ENCODE measurements around the gene KRT23. TPM values are rescaled to one million over a fixed set of nuclear protein-coding genes. Genes with fewer than 3 reads are reported as not detected.

The KRT23 gene
- total RNA-seq, 1 donor from 2014 or later = 25.9 TPM

DNA sequence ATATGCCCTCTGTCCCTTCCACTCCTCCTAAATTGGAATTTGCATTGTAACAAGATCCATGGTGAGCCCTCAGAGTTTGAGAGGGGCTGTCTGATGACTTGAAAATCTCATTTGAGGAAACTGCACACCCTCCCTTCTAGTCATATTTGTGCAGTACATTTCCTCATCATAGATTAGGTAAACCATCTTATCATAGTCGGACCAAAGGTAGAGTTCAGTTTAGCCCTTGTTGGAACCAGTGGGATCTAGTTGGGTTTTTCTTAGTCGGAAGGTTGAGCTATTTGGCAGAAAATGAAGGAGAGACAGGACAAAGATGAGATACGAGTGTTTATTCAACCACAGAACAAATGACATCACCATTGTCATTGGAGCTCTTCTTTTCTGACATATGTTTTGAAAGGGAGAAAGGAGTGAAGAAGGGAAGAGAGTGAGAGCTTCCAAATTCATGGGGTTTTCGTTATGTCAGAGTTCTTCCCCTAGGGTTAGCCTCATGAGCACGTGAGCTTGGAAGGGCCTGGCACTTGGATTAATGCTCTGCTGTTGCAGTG is 36.6 kb downstream of the KRT23 start:
- Histone ChIP-seq H3K27me3 (ENCODE audit: control insufficient read depth, insufficient read depth, low read length) (no peaks in the 10 kb centered on the region), H3K4me3 (ENCODE audit: low read depth, low read length) (no peak overlapping the region), H3K36me3 (ENCODE audit: control insufficient read depth, insufficient read depth, low read length) (no peaks in the 10 kb centered on the region)
- no peak for DNase-seq (ENCODE audit: low read depth)
- TF ChIP-seq, protein P1, sequence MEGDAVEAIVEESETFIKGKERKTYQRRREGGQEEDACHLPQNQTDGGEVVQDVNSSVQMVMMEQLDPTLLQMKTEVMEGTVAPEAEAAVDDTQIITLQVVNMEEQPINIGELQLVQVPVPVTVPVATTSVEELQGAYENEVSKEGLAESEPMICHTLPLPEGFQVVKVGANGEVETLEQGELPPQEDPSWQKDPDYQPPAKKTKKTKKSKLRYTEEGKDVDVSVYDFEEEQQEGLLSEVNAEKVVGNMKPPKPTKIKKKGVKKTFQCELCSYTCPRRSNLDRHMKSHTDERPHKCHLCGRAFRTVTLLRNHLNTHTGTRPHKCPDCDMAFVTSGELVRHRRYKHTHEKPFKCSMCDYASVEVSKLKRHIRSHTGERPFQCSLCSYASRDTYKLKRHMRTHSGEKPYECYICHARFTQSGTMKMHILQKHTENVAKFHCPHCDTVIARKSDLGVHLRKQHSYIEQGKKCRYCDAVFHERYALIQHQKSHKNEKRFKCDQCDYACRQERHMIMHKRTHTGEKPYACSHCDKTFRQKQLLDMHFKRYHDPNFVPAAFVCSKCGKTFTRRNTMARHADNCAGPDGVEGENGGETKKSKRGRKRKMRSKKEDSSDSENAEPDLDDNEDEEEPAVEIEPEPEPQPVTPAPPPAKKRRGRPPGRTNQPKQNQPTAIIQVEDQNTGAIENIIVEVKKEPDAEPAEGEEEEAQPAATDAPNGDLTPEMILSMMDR (IDR thresholded peaks at IDR 0.05; ENCODE audit: insufficient read depth, low read length, poor library complexity, severe bottlenecking) = no peak

DNA sequence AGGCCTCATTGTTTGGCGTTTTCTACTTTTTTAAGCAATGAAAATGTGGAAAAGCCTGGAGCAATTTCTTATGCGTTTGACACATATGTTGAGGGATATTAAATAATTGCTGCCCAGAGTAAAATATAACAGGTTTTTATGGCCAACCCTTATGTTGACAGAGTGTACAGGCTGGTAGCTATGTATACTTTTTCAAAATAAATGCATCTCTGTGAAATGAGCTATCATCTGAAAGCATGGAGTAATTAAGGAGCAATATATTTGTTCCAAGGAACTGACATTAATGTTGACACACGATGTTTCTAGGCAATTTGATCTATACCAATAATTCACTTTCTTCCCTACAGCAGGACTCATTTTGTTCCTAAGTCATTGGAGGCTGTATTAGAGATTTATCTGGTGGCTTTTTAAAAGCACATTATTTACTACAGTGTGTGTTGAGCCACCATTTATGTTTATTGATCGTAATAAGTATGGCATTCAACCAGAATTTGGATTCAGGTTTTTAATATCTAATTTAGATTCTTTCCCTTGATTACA is 40.5 kb downstream of the KRT23 start:
- TF ChIP-seq, protein P1 (IDR thresholded peaks at IDR 0.05; ENCODE audit: insufficient read depth, low read length, poor library complexity, severe bottlenecking) = no peak
- no peaks in the 10 kb centered on the region for H3K36me3 ChIP-seq (ENCODE audit: control insufficient read depth, insufficient read depth, low read length)
- no peak for DNase-seq (ENCODE audit: low read depth)
- no peaks in the 10 kb centered on the region for H3K27me3 ChIP-seq (ENCODE audit: control insufficient read depth, insufficient read depth, low read length)
- H3K4me3 ChIP-seq (ENCODE audit: low read depth, low read length) = no peak overlapping the region

DNA sequence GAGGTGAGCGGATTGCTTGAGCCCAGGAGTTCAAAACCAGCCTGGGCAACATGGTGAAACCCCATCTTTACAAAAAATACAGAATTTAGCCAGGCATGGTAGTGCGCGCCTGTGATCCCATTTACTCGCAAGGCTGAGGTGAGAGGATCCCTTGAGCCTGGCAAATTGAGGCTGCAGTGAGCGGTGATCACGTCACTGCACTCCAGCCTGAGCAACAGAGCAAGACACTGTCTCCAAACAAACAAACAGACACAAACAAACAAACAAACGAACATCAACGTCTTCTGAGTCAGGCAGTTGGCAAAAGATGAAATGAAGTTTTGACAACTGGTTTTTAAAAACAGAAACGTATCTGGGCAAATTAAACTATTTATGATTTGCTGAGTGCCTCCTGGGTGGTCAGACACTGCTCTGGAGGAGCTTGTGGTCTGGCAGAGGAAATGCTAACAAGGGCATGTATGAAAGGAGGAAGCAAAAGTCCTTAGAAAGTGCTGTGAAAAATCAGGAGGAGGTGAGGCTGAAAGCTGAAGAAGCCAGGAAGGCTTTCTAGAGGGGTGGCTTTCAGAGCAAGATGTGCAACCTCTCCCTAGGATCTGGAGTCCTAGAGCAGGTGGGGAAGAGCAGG is 42.2 kb downstream of the KRT23 start:
- H3K27me3 ChIP-seq (ENCODE audit: control insufficient read depth, insufficient read depth, low read length) = no peaks in the 10 kb centered on the region
- DNase-seq (ENCODE audit: low read depth) = no peak
- no peaks in the 10 kb centered on the region for H3K36me3 ChIP-seq (ENCODE audit: control insufficient read depth, insufficient read depth, low read length)
- TF ChIP-seq, protein P1 (IDR thresholded peaks at IDR 0.05; ENCODE audit: insufficient read depth, low read length, poor library complexity, severe bottlenecking) = no peak
- no peak overlapping the region for H3K4me3 ChIP-seq (ENCODE audit: low read depth, low read length)

DNA sequence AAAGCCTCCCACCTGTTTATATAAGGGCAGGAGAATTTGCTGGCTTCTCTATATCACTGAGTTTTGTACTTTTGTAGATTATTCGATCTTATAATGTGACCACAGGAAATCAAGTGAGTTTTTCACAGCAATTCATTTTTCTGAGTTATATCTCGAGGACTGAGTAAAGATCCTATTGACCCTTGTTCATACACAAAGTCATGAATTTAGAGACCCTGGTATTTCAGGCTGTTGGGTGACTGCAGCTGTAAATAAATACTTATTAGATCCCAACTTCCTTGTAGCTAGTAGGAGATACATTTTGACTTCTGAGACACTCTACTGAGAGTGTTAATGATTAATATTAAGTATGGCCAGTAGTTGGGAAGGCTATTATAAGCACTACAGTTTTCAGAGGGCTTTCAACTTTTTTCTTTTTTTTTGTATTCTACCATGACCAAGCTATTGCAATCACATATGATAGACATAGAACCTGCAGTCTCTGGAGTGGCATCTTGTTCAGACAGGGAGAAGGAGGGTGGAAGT is 49.2 kb downstream of the KRT23 start:
- no peak for DNase-seq (ENCODE audit: low read depth)
- Histone ChIP-seq H3K4me3 (ENCODE audit: low read depth, low read length) (no peak overlapping the region), H3K27me3 (ENCODE audit: control insufficient read depth, insufficient read depth, low read length) (no peaks in the 10 kb centered on the region), H3K36me3 (ENCODE audit: control insufficient read depth, insufficient read depth, low read length) (no peaks in the 10 kb centered on the region)
- TF ChIP-seq, protein P1 (IDR thresholded peaks at IDR 0.05; ENCODE audit: insufficient read depth, low read length, poor library complexity, severe bottlenecking) = no peak

DNA sequence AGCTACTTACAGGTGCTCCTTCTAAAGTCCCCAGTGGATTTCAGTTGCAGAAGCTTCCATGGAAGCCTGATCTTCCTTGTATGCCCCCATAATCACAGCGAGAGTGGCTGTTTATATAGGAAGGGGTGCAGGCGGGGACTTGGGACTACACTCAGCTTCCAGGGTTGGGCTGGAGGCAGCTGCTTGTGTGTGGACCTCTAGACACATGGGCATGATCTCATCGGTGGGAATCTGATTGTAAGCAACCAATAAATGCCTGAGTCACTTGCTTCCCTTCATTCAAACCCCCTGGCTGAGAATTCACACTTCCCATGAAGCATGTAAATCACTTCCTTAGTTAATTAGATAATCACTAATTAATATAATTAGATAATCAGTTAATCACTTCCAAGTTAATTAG is 51.4 kb downstream of the KRT23 start:
- Histone ChIP-seq H3K4me3 (ENCODE audit: low read depth, low read length) (no peak overlapping the region), H3K36me3 (ENCODE audit: control insufficient read depth, insufficient read depth, low read length) (no peaks in the 10 kb centered on the region), H3K27me3 (ENCODE audit: control insufficient read depth, insufficient read depth, low read length) (no peaks in the 10 kb centered on the region)
- TF ChIP-seq, protein P1 (IDR thresholded peaks at IDR 0.05; ENCODE audit: insufficient read depth, low read length, poor library complexity, severe bottlenecking) = no peak
- no peak for DNase-seq (ENCODE audit: low read depth)

Measured in kidney epithelial cell (primary cell).